HEK293 (cell line): Measurements from ENCODE around the gene ANKRD22.

ENCODE experiments used
- ZNF621 ChIP-seq: fragments of 450-650 bp; formaldehyde crosslinking; IDR thresholded peaks from 2 replicates; pipeline ENCODE4 v1.5.1; 2017; ENCODE audit warnings: missing biosample characterization, missing genetic modification characterization
- ZNF639 ChIP-seq: fragments of 450-650 bp; formaldehyde crosslinking; IDR thresholded peaks from 2 replicates; pipeline ENCODE4 v1.5.1; 2016; ENCODE audit warnings: missing biosample characterization, missing genetic modification characterization
- ZNF843 ChIP-seq: fragments of 450-650 bp; formaldehyde crosslinking; IDR thresholded peaks from 2 replicates; pipeline ENCODE4 v1.5.1; 2016; ENCODE audit warnings: missing biosample characterization, missing genetic modification characterization
- TF ChIP-seq, protein P1 (sequence below): fragments of 450-650 bp; formaldehyde crosslinking; IDR thresholded peaks from 2 replicates; pipeline ENCODE4 v1.5.1; 2016; ENCODE audit warnings: missing biosample characterization, missing genetic modification characterization
- TF ChIP-seq, protein P2 (sequence below): fragments of 450-650 bp; formaldehyde crosslinking; IDR thresholded peaks from 2 replicates; pipeline ENCODE4 v1.5.1; 2016; ENCODE audit warnings: missing biosample characterization, missing genetic modification characterization
- TF ChIP-seq, protein P3 (sequence below): fragments of 450-650 bp; formaldehyde crosslinking; IDR thresholded peaks from 2 replicates; pipeline ENCODE4 v1.5.1; 2016; ENCODE audit warnings: missing biosample characterization, missing genetic modification characterization

- TF ChIP-seq, protein P1, sequence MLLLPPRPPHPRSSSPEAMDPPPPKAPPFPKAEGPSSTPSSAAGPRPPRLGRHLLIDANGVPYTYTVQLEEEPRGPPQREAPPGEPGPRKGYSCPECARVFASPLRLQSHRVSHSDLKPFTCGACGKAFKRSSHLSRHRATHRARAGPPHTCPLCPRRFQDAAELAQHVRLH: no peak
- TF ChIP-seq, protein P2, sequence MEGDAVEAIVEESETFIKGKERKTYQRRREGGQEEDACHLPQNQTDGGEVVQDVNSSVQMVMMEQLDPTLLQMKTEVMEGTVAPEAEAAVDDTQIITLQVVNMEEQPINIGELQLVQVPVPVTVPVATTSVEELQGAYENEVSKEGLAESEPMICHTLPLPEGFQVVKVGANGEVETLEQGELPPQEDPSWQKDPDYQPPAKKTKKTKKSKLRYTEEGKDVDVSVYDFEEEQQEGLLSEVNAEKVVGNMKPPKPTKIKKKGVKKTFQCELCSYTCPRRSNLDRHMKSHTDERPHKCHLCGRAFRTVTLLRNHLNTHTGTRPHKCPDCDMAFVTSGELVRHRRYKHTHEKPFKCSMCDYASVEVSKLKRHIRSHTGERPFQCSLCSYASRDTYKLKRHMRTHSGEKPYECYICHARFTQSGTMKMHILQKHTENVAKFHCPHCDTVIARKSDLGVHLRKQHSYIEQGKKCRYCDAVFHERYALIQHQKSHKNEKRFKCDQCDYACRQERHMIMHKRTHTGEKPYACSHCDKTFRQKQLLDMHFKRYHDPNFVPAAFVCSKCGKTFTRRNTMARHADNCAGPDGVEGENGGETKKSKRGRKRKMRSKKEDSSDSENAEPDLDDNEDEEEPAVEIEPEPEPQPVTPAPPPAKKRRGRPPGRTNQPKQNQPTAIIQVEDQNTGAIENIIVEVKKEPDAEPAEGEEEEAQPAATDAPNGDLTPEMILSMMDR: no peak
- TF ChIP-seq ZNF621 (tag by site-specific recombination) (no peak), ZNF639 (tag by site-specific recombination) (no peak), ZNF843 (tag by site-specific recombination) (no peak)
- TF ChIP-seq, protein P3, sequence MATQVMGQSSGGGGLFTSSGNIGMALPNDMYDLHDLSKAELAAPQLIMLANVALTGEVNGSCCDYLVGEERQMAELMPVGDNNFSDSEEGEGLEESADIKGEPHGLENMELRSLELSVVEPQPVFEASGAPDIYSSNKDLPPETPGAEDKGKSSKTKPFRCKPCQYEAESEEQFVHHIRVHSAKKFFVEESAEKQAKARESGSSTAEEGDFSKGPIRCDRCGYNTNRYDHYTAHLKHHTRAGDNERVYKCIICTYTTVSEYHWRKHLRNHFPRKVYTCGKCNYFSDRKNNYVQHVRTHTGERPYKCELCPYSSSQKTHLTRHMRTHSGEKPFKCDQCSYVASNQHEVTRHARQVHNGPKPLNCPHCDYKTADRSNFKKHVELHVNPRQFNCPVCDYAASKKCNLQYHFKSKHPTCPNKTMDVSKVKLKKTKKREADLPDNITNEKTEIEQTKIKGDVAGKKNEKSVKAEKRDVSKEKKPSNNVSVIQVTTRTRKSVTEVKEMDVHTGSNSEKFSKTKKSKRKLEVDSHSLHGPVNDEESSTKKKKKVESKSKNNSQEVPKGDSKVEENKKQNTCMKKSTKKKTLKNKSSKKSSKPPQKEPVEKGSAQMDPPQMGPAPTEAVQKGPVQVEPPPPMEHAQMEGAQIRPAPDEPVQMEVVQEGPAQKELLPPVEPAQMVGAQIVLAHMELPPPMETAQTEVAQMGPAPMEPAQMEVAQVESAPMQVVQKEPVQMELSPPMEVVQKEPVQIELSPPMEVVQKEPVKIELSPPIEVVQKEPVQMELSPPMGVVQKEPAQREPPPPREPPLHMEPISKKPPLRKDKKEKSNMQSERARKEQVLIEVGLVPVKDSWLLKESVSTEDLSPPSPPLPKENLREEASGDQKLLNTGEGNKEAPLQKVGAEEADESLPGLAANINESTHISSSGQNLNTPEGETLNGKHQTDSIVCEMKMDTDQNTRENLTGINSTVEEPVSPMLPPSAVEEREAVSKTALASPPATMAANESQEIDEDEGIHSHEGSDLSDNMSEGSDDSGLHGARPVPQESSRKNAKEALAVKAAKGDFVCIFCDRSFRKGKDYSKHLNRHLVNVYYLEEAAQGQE (tag by site-specific recombination): no peak
Observed at GRCh38 chr10:88782222-88782621, 69.4 kb downstream of the ANKRD22 start.
